GM12892 (cell line): ENCODE data around the gene EEIG1.

Experiments used
- POLR2A ChIP-seq: IDR thresholded peaks from 2 replicates; pipeline ENCODE4 v1.6.1; 2011; ENCODE audit warnings: low read depth, low read length, control low read depth
- POLR2AphosphoS5 ChIP-seq: IDR thresholded peaks from 2 replicates; pipeline ENCODE4 v1.6.1; 2011; ENCODE audit warnings: low read depth, low read length, control low read depth
- TAF1 ChIP-seq: IDR thresholded peaks from 2 replicates; pipeline ENCODE4 v1.6.1; 2011; ENCODE audit warnings: low read depth, mild to moderate bottlenecking, control low read depth, low read length, borderline replicate concordance

GRCh38 chr9:127959398-127959797 lies 21.4 kb downstream of the EEIG1 start:
- TF ChIP-seq POLR2A (no peak), POLR2AphosphoS5 (no peak), TAF1 (no peak)
